SU-DHL-6 (cell line): Measurements from ENCODE around the gene IZUMO4.

Experiments
- H2AFZ ChIP-seq: fragments of 200-600 bp; sonication (generic); 2 replicates; pipeline ENCODE4 v1.6.1; 2014; ENCODE audit warnings: low read depth, mild to moderate bottlenecking, moderate library complexity, mixed read lengths, antibody characterized with exemption, low read length; ENCODE audit not compliant: severe bottlenecking
- H3F3A ChIP-seq: fragments of 200-600 bp; shearing (Covaris generic); 2 replicates; pipeline ENCODE4 v1.6.0; 2016; ENCODE audit warnings: antibody characterized with exemption, mild to moderate bottlenecking; ENCODE audit not compliant: insufficient read depth
- H3K27ac ChIP-seq: fragments of 200-600 bp; sonication (generic); 2 replicates; pipeline ENCODE4 v1.5.1; 2016; ENCODE audit warnings: low read depth, mild to moderate bottlenecking, low read length, moderate library complexity, mixed read lengths
- H3K27me3 ChIP-seq: fragments of 200-600 bp; sonication (generic), shearing (Covaris generic); 2 replicates; pipeline ENCODE4 v1.6.0; 2014; ENCODE audit warnings: mild to moderate bottlenecking, low read length
- H3K36me3 ChIP-seq: fragments of 200-600 bp; sonication (generic); 2 replicates; pipeline ENCODE4 v1.6.1; 2014; ENCODE audit warnings: mild to moderate bottlenecking, low read length, mixed read lengths
- H3K4me2 ChIP-seq: fragments of 300-600, 200-600 bp; shearing (Covaris generic), sonication (generic); 2 replicates; pipeline ENCODE4 v1.6.0; 2014; ENCODE audit warnings: low read length, low read depth, mild to moderate bottlenecking; ENCODE audit not compliant: poor library complexity, severe bottlenecking
- H3K4me3 ChIP-seq: fragments of 200-600 bp; sonication (generic); 2 replicates; pipeline ENCODE4 v1.5.1; 2014; ENCODE audit warnings: antibody characterized with exemption, low read length, mild to moderate bottlenecking, mixed read lengths; ENCODE audit not compliant: insufficient read depth, poor library complexity, severe bottlenecking
- H3K79me2 ChIP-seq: fragments of 200-600 bp; sonication (generic); 2 replicates; pipeline ENCODE4 v1.6.1; 2014; ENCODE audit warnings: mild to moderate bottlenecking, low read length, moderate library complexity; ENCODE audit not compliant: insufficient read depth
- H3K9ac ChIP-seq: fragments of 200-600 bp; sonication (generic); 2 replicates; pipeline ENCODE4 v1.7.0; 2014; ENCODE audit warnings: mild to moderate bottlenecking, low read length
- H3K9me2 ChIP-seq: fragments of 200-600 bp; sonication (generic); replicated peaks from 2 replicates; pipeline ENCODE4 v1.6.1; 2014; ENCODE audit warnings: low read length; ENCODE audit not compliant: insufficient read depth
- H3K9me3 ChIP-seq: fragments of 200-600 bp; sonication (generic); 2 replicates; pipeline ENCODE4 v1.6.1; 2014; ENCODE audit warnings: low read length, mixed read lengths; ENCODE audit not compliant: insufficient read depth
- H4K20me1 ChIP-seq: fragments of 200-600 bp; sonication (generic); 2 replicates; pipeline ENCODE4 v1.6.1; 2014; ENCODE audit warnings: low read depth, mild to moderate bottlenecking, antibody characterized with exemption, low read length, moderate library complexity, mixed read lengths
- EZH2phosphoT487 ChIP-seq: fragments of 200-600 bp; sonication (generic), shearing (Covaris generic); conservative IDR thresholded peaks from 2 replicates; pipeline ENCODE4 v1.6.1; 2018; ENCODE audit warnings: mild to moderate bottlenecking, antibody characterized with exemption, low read length, moderate library complexity, mixed read lengths
- TF ChIP-seq, protein P1 (sequence below): fragments of 200-600 bp; sonication (generic); IDR thresholded peaks from one replicate; pipeline ENCODE4 v1.5.1; 2017; ENCODE audit warnings: antibody characterized with exemption, mild to moderate bottlenecking, low read length, moderate library complexity; ENCODE audit not compliant: insufficient read depth, poor library complexity, severe bottlenecking

IZUMO4 gene

GRCh38 chr19:2053601-2054389 is 42.9 kb upstream of the IZUMO4 start:
- Histone ChIP-seq H3K9me2 (no peaks in the 10 kb centered on the region), H3K79me2 (peaks cover 20% of the 10 kb centered on the region), H3F3A (peaks cover 30% of the 10 kb centered on the region), H3K27me3 (no peaks in the 10 kb centered on the region), H3K4me3 (no peak overlapping the region), H4K20me1 (no peaks in the 10 kb centered on the region; the same call in 1 of the 2 replicates), H3K4me2 (no peak overlapping the region), H3K9me3 (no peaks in the 10 kb centered on the region), H3K27ac (peak overlapping the region; percentile 94), H2AFZ (no peak overlapping the region), H3K9ac (no peak overlapping the region), H3K36me3 (no peaks in the 10 kb centered on the region)
- TF ChIP-seq, protein P1, sequence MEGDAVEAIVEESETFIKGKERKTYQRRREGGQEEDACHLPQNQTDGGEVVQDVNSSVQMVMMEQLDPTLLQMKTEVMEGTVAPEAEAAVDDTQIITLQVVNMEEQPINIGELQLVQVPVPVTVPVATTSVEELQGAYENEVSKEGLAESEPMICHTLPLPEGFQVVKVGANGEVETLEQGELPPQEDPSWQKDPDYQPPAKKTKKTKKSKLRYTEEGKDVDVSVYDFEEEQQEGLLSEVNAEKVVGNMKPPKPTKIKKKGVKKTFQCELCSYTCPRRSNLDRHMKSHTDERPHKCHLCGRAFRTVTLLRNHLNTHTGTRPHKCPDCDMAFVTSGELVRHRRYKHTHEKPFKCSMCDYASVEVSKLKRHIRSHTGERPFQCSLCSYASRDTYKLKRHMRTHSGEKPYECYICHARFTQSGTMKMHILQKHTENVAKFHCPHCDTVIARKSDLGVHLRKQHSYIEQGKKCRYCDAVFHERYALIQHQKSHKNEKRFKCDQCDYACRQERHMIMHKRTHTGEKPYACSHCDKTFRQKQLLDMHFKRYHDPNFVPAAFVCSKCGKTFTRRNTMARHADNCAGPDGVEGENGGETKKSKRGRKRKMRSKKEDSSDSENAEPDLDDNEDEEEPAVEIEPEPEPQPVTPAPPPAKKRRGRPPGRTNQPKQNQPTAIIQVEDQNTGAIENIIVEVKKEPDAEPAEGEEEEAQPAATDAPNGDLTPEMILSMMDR, result no peak
- TF ChIP-seq EZH2phosphoT487, result no peak

GRCh38 chr19:2054763-2055162 is 42.0 kb upstream of the IZUMO4 start:
- Histone ChIP-seq H3K79me2 (peaks cover 10% of the 10 kb centered on the region), H4K20me1 (no peaks in the 10 kb centered on the region; the same call in 1 of the 2 replicates), H3F3A (peaks cover 30% of the 10 kb centered on the region), H3K4me2 (peak overlapping the region; percentile 15), H3K4me3 (no peak overlapping the region), H3K36me3 (no peaks in the 10 kb centered on the region), H2AFZ (no peak overlapping the region), H3K27me3 (no peaks in the 10 kb centered on the region), H3K9me2 (no peaks in the 10 kb centered on the region), H3K9ac (peak overlapping the region; percentile 1; the same call in 1 of the 2 replicates), H3K27ac (peak overlapping the region; percentile 53), H3K9me3 (no peaks in the 10 kb centered on the region)
- TF ChIP-seq EZH2phosphoT487, result no peak
- TF ChIP-seq, protein P1, result no peak

- Histone ChIP-seq H3F3A (peaks cover 30% of the 10 kb centered on the region), H3K79me2 (no peaks in the 10 kb centered on the region), H3K4me2 (peak overlapping the region; percentile 6), H2AFZ (no peak overlapping the region), H3K4me3 (no peak overlapping the region), H3K27ac (peak overlapping the region; percentile 22; the same call in 1 of the 2 replicates), H3K9me2 (no peaks in the 10 kb centered on the region), H3K36me3 (no peaks in the 10 kb centered on the region), H3K9me3 (no peaks in the 10 kb centered on the region), H3K27me3 (no peaks in the 10 kb centered on the region), H3K9ac (peak overlapping the region; percentile 3; the same call in 1 of the 2 replicates), H4K20me1 (no peaks in the 10 kb centered on the region)
- TF ChIP-seq EZH2phosphoT487, result no peak
- TF ChIP-seq, protein P1, result no peak
Measured at GRCh38 chr19:2055931-2056836, 40.5 kb upstream of the IZUMO4 start.
